ENCODE results near the gene CTNNA2. TPM values are rescaled to one million over a fixed set of nuclear protein-coding genes. Genes with fewer than 3 reads are reported as not detected.

CTNNA2 gene
- total and polyA plus RNA-seq, 4 donors = 0.01 to 0.37 TPM; not detected in 2

DNA sequence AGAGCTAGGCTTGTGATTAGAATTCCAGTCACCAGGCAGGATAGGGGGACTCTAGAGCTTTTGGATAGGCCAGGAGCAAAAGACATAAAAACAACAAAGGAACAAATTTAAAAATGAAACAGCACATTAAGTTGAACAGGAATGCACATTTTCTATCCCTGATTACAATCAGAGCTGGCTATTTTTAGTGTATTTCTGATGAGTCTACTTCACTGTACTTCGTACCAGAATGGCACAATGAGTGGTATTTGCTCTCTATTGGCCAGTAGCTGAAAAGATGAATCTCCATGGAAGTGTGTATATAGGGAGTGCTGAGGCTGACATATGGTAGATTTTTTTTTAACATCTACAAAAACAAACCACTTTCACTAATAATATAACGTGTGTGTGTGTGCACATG lies 825.9 kb downstream of the CTNNA2 start:
- WGBS, 2 donors = 72 to 80% methylated on average over 2 of the region's 2 CpGs
- ATAC-seq (ENCODE audit: insufficient read depth, low FRiP score) (no peak), DNase-seq (no peak)
- no peak overlapping the region for H3K4me3 ChIP-seq
- H3K9ac ChIP-seq (ENCODE audit: insufficient read depth in 1 of 2, low read length in 2 of 2) = no peak overlapping the region
- peaks cover 0 to 3% (median 0%) of the 10 kb centered on the region in 5 donors for H3K4me1 ChIP-seq (ENCODE audit: control insufficient read depth in 5 of 5, insufficient read depth in 5 of 5, low read length in 5 of 5)
- H3K36me3 ChIP-seq (ENCODE audit: control insufficient read depth in 4 of 4, insufficient read depth in 4 of 4, low read length in 4 of 4) = no peaks in the 10 kb centered on the region
- peaks cover 0 to 3% (median under 1%) of the 10 kb centered on the region in 4 donors for H3K9me3 ChIP-seq (ENCODE audit: control insufficient read depth in 4 of 4, insufficient read depth in 3 of 4, low read length in 3 of 4)
- H3K27me3 ChIP-seq (ENCODE audit: control insufficient read depth in 3 of 3, insufficient read depth in 3 of 3, low read length in 2 of 3) = no peaks in the 10 kb centered on the region
- no peak overlapping the region for H3K27ac ChIP-seq (ENCODE audit: low read depth in 1 of 2, low read length in 1 of 2)
- TF ChIP-seq, protein P1, sequence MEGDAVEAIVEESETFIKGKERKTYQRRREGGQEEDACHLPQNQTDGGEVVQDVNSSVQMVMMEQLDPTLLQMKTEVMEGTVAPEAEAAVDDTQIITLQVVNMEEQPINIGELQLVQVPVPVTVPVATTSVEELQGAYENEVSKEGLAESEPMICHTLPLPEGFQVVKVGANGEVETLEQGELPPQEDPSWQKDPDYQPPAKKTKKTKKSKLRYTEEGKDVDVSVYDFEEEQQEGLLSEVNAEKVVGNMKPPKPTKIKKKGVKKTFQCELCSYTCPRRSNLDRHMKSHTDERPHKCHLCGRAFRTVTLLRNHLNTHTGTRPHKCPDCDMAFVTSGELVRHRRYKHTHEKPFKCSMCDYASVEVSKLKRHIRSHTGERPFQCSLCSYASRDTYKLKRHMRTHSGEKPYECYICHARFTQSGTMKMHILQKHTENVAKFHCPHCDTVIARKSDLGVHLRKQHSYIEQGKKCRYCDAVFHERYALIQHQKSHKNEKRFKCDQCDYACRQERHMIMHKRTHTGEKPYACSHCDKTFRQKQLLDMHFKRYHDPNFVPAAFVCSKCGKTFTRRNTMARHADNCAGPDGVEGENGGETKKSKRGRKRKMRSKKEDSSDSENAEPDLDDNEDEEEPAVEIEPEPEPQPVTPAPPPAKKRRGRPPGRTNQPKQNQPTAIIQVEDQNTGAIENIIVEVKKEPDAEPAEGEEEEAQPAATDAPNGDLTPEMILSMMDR (IDR thresholded peaks at IDR 0.05; ENCODE audit: control extremely low read depth, extremely low read depth) = no peak

DNA sequence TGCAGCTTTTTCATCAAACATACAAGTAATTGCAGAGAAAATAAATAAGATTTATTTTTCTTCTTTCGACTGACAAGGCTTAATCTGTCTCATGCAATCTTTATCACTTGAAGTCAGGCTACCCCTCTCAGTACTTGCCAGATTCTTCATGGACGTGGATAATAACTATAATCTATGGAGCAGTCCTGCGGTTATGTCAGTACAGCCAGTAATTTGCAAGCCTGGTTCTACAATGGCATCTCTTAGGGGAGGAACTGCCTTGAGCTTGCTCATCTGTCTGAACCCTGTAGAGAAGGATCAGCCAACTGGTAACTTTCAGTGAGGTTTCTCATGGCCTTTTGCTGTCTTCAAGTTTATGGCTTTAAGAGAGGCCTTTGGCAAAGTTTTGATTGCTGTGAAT lies 827.2 kb downstream of the CTNNA2 start:
- WGBS, 2 donors = 90 to 91% methylated on average over 3 of the region's 3 CpGs
- TF ChIP-seq, protein P1 (IDR thresholded peaks at IDR 0.05; ENCODE audit: control extremely low read depth, extremely low read depth) = no peak
- no peak overlapping the region for H3K27ac ChIP-seq (ENCODE audit: low read depth in 1 of 2, low read length in 1 of 2)
- no peaks in the 10 kb centered on the region for H3K36me3 ChIP-seq (ENCODE audit: control insufficient read depth in 4 of 4, insufficient read depth in 4 of 4, low read length in 4 of 4)
- no peaks in the 10 kb centered on the region for H3K27me3 ChIP-seq (ENCODE audit: control insufficient read depth in 3 of 3, insufficient read depth in 3 of 3, low read length in 2 of 3)
- ATAC-seq (ENCODE audit: insufficient read depth, low FRiP score) (no peak), DNase-seq (no peak)
- H3K4me3 ChIP-seq = no peak overlapping the region
- H3K9me3 ChIP-seq (ENCODE audit: control insufficient read depth in 4 of 4, insufficient read depth in 3 of 4, low read length in 3 of 4) = peaks cover 0 to 3% (median under 1%) of the 10 kb centered on the region in 4 donors
- H3K4me1 ChIP-seq (ENCODE audit: control insufficient read depth in 5 of 5, insufficient read depth in 5 of 5, low read length in 5 of 5) = peaks cover 0 to 3% (median 0%) of the 10 kb centered on the region in 5 donors
- H3K9ac ChIP-seq (ENCODE audit: insufficient read depth in 1 of 2, low read length in 2 of 2) = no peak overlapping the region

DNA sequence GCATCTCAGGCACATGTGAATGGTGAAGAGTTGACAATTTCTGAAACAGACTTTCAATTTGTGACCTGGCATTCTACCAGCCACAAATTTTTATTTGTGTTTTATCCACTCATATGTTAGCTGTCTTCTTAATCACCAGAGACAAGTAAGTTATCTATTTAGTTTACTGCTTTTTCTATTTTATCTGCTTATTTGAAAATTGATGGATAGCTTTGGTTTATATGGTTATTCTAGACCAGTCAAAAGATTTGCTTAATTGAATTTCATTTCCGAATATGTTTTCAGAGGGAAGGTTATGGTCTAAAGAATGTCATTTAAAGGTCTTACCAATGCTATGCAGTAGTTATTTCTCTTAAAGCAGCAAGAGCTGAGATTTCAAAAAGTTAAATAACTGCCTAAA lies 835.2 kb downstream of the CTNNA2 start:
- no peaks in the 10 kb centered on the region for H3K4me1 ChIP-seq (ENCODE audit: control insufficient read depth in 5 of 5, insufficient read depth in 5 of 5, low read length in 5 of 5)
- no peak overlapping the region for H3K27ac ChIP-seq (ENCODE audit: low read depth in 1 of 2, low read length in 1 of 2)
- TF ChIP-seq, protein P1 (IDR thresholded peaks at IDR 0.05; ENCODE audit: control extremely low read depth, extremely low read depth) = no peak
- WGBS, 2 donors = 88 to 90% methylated on average over 1 of the region's 1 CpG
- H3K9ac ChIP-seq (ENCODE audit: insufficient read depth in 1 of 2, low read length in 2 of 2) = no peak overlapping the region
- no peak for ATAC-seq (ENCODE audit: insufficient read depth, low FRiP score)
- DNase-seq = no peak
- no peak overlapping the region for H3K4me3 ChIP-seq
- no peaks in the 10 kb centered on the region for H3K9me3 ChIP-seq (ENCODE audit: control insufficient read depth in 4 of 4, insufficient read depth in 3 of 4, low read length in 3 of 4)
- no peaks in the 10 kb centered on the region for H3K27me3 ChIP-seq (ENCODE audit: control insufficient read depth in 3 of 3, insufficient read depth in 3 of 3, low read length in 2 of 3)
- H3K36me3 ChIP-seq (ENCODE audit: control insufficient read depth in 4 of 4, insufficient read depth in 4 of 4, low read length in 4 of 4) = no peaks in the 10 kb centered on the region

DNA sequence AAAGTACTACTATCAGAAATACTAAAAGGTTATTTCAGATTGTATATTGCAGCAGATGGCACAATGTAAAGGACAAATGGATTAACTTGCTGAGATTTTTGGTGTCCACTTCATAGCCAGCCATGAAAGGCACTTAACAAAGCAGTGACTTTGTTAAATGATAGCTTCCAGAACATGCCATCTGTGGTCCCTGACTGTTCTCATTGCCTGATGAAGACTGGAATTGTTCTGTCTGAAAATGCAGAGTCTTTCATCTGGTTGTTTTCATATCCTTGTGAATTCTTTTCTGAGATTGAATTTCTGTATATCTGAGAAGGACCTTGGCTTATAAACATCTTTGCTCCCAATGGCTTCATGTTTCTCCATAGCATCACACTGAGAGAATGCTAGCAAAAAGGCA lies 836.1 kb downstream of the CTNNA2 start:
- H3K27me3 ChIP-seq (ENCODE audit: control insufficient read depth in 3 of 3, insufficient read depth in 3 of 3, low read length in 2 of 3) = no peaks in the 10 kb centered on the region
- no peak for DNase-seq
- H3K4me1 ChIP-seq (ENCODE audit: control insufficient read depth in 5 of 5, insufficient read depth in 5 of 5, low read length in 5 of 5) = no peaks in the 10 kb centered on the region
- no peak for ATAC-seq (ENCODE audit: insufficient read depth, low FRiP score)
- H3K9ac ChIP-seq (ENCODE audit: insufficient read depth in 1 of 2, low read length in 2 of 2) = no peak overlapping the region
- no peak overlapping the region for H3K4me3 ChIP-seq
- no peak overlapping the region for H3K27ac ChIP-seq (ENCODE audit: low read depth in 1 of 2, low read length in 1 of 2)
- no peaks in the 10 kb centered on the region for H3K9me3 ChIP-seq (ENCODE audit: control insufficient read depth in 4 of 4, insufficient read depth in 3 of 4, low read length in 3 of 4)
- TF ChIP-seq, protein P1 (IDR thresholded peaks at IDR 0.05; ENCODE audit: control extremely low read depth, extremely low read depth) = no peak
- H3K36me3 ChIP-seq (ENCODE audit: control insufficient read depth in 4 of 4, insufficient read depth in 4 of 4, low read length in 4 of 4) = no peaks in the 10 kb centered on the region
